Left lobe of liver (tissue), 2 donors: ENCODE measurements around the gene AIPL1. TPM values are rescaled to one million over a fixed set of nuclear protein-coding genes. Genes with fewer than 3 reads are reported as not detected.

ENCODE experiments used
- ATAC-seq: fragments of 200-7000 bp; cut with Tn5 transposase; one replicate; pipeline ENCODE4 v1.9.1; 2020; ENCODE audit warnings: mild to moderate bottlenecking, moderate library complexity
- DNase-seq: peaks from one replicate; pipeline ENCODE4 v3.0.0-alpha.2; 2020; ENCODE audit warnings: low spot score
- total RNA-seq: library from RNA; stranded (reverse); gene quantifications from one replicate; pipeline ENCODE4 v1.2.1, GENCODE V29; 2021
- donor health status: DM: no; HTN: no; CAD: no; lungs with moderate emphysema.
- donor health status: DM: no; HTN: yes; CAD: no.

The AIPL1 gene
- total RNA-seq, 1 donor from 2014 or later: not detected

GRCh38 chr17:6452471-6453266 is 17.7 kb upstream of the AIPL1 start:
- no peak for ATAC-seq
- DNase-seq: no peak

- no peak for DNase-seq
- no peak for ATAC-seq
These were observed 16.3 kb upstream of the AIPL1 start for GRCh38 chr17:6450926-6451832.

- ATAC-seq: no peak
- no peak for DNase-seq
These were observed 14.4 kb upstream of the AIPL1 start for GRCh38 chr17:6449307-6449706.

- no peak for ATAC-seq
- no peak for DNase-seq
These were observed 13.6 kb upstream of the AIPL1 start for GRCh38 chr17:6448473-6448872.

GRCh38 chr17:6446516-6447100 is 11.7 kb upstream of the AIPL1 start:
- DNase-seq (no peak), ATAC-seq (no peak)

GRCh38 chr17:6444571-6445335 is 9.8 kb upstream of the AIPL1 start:
- no peak for ATAC-seq
- DNase-seq: no peak

- DNase-seq: peak; percentile 79
- ATAC-seq: peak; percentile 94
These were observed 9.0 kb upstream of the AIPL1 start, which contains the start of gene PIMREG for GRCh38 chr17:6443692-6444570. Gene PIMREG, plus strand, starts transcription at chr17:6444455. Its CDS starts 656 bp downstream, at chr17:6445111.

- no peak for ATAC-seq
- no peak for DNase-seq
These were observed 7.9 kb upstream of the AIPL1 start for GRCh38 chr17:6442775-6443174.

GRCh38 chr17:6439951-6440350 is 5.0 kb upstream of the AIPL1 start:
- DNase-seq: no peak
- no peak for ATAC-seq

- DNase-seq (no peak), ATAC-seq (no peak)
These were observed 3.0 kb upstream of the AIPL1 start for GRCh38 chr17:6437956-6438355.

- DNase-seq (no peak), ATAC-seq (no peak)
These were observed 2.5 kb upstream of the AIPL1 start for GRCh38 chr17:6437466-6437865.

GRCh38 chr17:6435968-6436367 is 1.0 kb upstream of the AIPL1 start:
- DNase-seq (peak; percentile 62), ATAC-seq (peak; percentile 98)

GRCh38 chr17:6430769-6431168 is 4.2 kb downstream of the AIPL1 start:
- ATAC-seq (no peak), DNase-seq (no peak)

GRCh38 chr17:6429266-6429665 is 5.7 kb downstream of the AIPL1 start:
- DNase-seq: no peak
- no peak for ATAC-seq

- ATAC-seq (no peak), DNase-seq (no peak)
These were observed 6.5 kb downstream of the AIPL1 start for GRCh38 chr17:6428207-6428965.

GRCh38 chr17:6427279-6427781 is 7.6 kb downstream of the AIPL1 start:
- ATAC-seq (no peak), DNase-seq (no peak)

GRCh38 chr17:6426356-6427101 is 8.4 kb downstream of the AIPL1 start:
- DNase-seq (no peak), ATAC-seq (no peak)

- DNase-seq (no peak), ATAC-seq (no peak)
These were observed 9.5 kb downstream of the AIPL1 start for GRCh38 chr17:6425407-6425806.
